NCI-H2227 treated with DMSO at 0.1 percent for 48 hours (cell line): Measurements from ENCODE around the gene RAB11FIP5.

Experiments
- DNase-seq: peaks from one replicate; lab custom pipeline; 2025; lab: John Stamatoyannopoulos, UW

RAB11FIP5 gene

GRCh38 chr2:73032702-73033097, 80.0 kb downstream of the RAB11FIP5 start:
- DNase-seq: no peak

GRCh38 chr2:73031725-73032701, 80.7 kb downstream of the RAB11FIP5 start:
- DNase-seq: no peak

- no peak for DNase-seq
These were observed 81.6 kb downstream of the RAB11FIP5 start for GRCh38 chr2:73031095-73031678.

GRCh38 chr2:73028841-73029240, 83.9 kb downstream of the RAB11FIP5 start:
- DNase-seq: no peak

- DNase-seq: no peak
These were observed 85.4 kb downstream of the RAB11FIP5 start for GRCh38 chr2:73027340-73027739.

- DNase-seq: no peak
These were observed 89.3 kb downstream of the RAB11FIP5 start for GRCh38 chr2:73023497-73023896.
